Activated CD8-positive, alpha-beta memory T cell treated with anti-CD3 and anti-CD28 coated beads for 24 hours (primary cell): ENCODE measurements around the gene HDAC7.
"Not testable (repeated sequence)": the region's sequence is repeated elsewhere in the genome, so short reads cannot be mapped to it uniquely, and the experiment has no call there.

Experiments used
- DNase-seq: peaks from one replicate; pipeline ENCODE4 v3.0.0-alpha.2; 2020

Gene HDAC7

GRCh38 chr12:47848853-47849252, 29.1 kb upstream of the HDAC7 start:
- no peak for DNase-seq

- no peak for DNase-seq
Observed at GRCh38 chr12:47846294-47846996, 26.7 kb upstream of the HDAC7 start.

GRCh38 chr12:47845081-47845480, 25.4 kb upstream of the HDAC7 start:
- DNase-seq, result no peak

- no peak for DNase-seq
Observed at GRCh38 chr12:47844264-47845019, 24.7 kb upstream of the HDAC7 start.

GRCh38 chr12:47843226-47843980, 23.7 kb upstream of the HDAC7 start:
- DNase-seq, result no peak

- DNase-seq, result not testable (repeated sequence)
Observed at GRCh38 chr12:47842543-47842942, 22.8 kb upstream of the HDAC7 start.

GRCh38 chr12:47841910-47842309, 22.2 kb upstream of the HDAC7 start:
- no peak for DNase-seq

- DNase-seq, result no peak
Observed at GRCh38 chr12:47841501-47841900, 21.8 kb upstream of the HDAC7 start.

GRCh38 chr12:47840571-47840970, 20.9 kb upstream of the HDAC7 start:
- no peak for DNase-seq

GRCh38 chr12:47839214-47839876, 19.6 kb upstream of the HDAC7 start:
- DNase-seq, result no peak

GRCh38 chr12:47838286-47838931, 18.7 kb upstream of the HDAC7 start:
- no peak for DNase-seq

- peak; percentile 87 for DNase-seq
Observed at GRCh38 chr12:47837190-47838171, 17.8 kb upstream of the HDAC7 start.

GRCh38 chr12:47835831-47836155, 16.1 kb upstream of the HDAC7 start:
- no peak for DNase-seq

- DNase-seq, result no peak
Observed at GRCh38 chr12:47835006-47835830, 15.5 kb upstream of the HDAC7 start.

- DNase-seq, result no peak
Observed at GRCh38 chr12:47834199-47834903, 14.6 kb upstream of the HDAC7 start.

GRCh38 chr12:47833591-47834012, 13.9 kb upstream of the HDAC7 start:
- no peak for DNase-seq

GRCh38 chr12:47832263-47832933, 12.7 kb upstream of the HDAC7 start:
- DNase-seq, result peak; percentile 86

GRCh38 chr12:47829584-47829983, 9.9 kb upstream of the HDAC7 start:
- no peak for DNase-seq

GRCh38 chr12:47828976-47829482, 9.3 kb upstream of the HDAC7 start:
- DNase-seq, result no peak
